K562 (cell line): ENCODE results near the gene MPIG6B. TPM values are rescaled to one million over a fixed set of nuclear protein-coding genes. Genes with fewer than 3 reads are reported as not detected.

Experiments
- BCOR ChIP-seq: fragments of 450-650 bp; IDR thresholded peaks from 2 replicates; pipeline ENCODE4 v1.6.1; 2016
- EP300 ChIP-seq: IDR thresholded peaks from 2 replicates; pipeline ENCODE4 v1.6.1; 2012; ENCODE audit warnings: low read length, improper control_type of control experiment
- GTF2E2 ChIP-seq: fragments of 200-800 bp; sonication (Bioruptor generic); IDR thresholded peaks from 2 replicates; pipeline ENCODE4 v1.6.1; 2016; ENCODE audit warnings: missing genetic modification characterization, missing compliant biosample characterization
- JUN ChIP-seq, 2 experiments: sonication (generic) in 1 of 2; formaldehyde crosslinking in 1 of 2; IDR thresholded peaks; 2 replicates each; pipeline versions ENCODE4 v1.6.1 to v1.8.0; 2012 to 2022; ENCODE audit warnings: borderline replicate concordance in 2 of 2, mild to moderate bottlenecking in 2 of 2, improper control_type of control experiment in 1 of 2, low read depth in 1 of 2, low read length in 1 of 2, missing genetic modification reagents in 1 of 2
- MTF1 ChIP-seq: fragments of 250-450 bp; sonication (Bioruptor Pico); IDR thresholded peaks from 2 replicates; pipeline ENCODE4 v1.9.0; 2021; ENCODE audit warnings: moderate library complexity, mild to moderate bottlenecking, inconsistent platforms, borderline replicate concordance
- RBM22 ChIP-seq: fragments of 200-400 bp; formaldehyde crosslinking; IDR thresholded peaks from 2 replicates; pipeline ENCODE4 v1.6.1; 2018; ENCODE audit warnings: low read length, low read depth; ENCODE audit not compliant: poor library complexity, severe bottlenecking
- SUPT5H ChIP-seq: fragments of 450-650 bp; IDR thresholded peaks from 2 replicates; pipeline ENCODE4 v1.6.1; 2016
- ZBTB17 ChIP-seq: fragments of 450-650 bp; formaldehyde crosslinking; IDR thresholded peaks from 2 replicates; pipeline ENCODE4 v1.4.0; 2020; ENCODE audit warnings: mild to moderate bottlenecking
- polyA plus RNA-seq, 8 experiments: library from polyadenylated mRNA; depleted of rRNA in 4 of 8; stranded (reverse) in 5 of 8; unstranded in 3 of 8; fragments of >200 nt; fragmentation: Nextera tagmentation in 2 of 8; fragmentation: Illumina TruSeq in 1 of 8; extraction: Ambion mirVana in 2 of 8; extraction: Trizol in 1 of 8; gene quantifications; 2 replicates each; pipeline versions ENCODE4 v1.2.1 to v1.2.3, GENCODE V29; 2011 to 2014; ENCODE audit warnings: inconsistent platforms in 1 of 8, missing spikeins in 1 of 8
- total RNA-seq, 7 experiments: library from RNA; depleted of rRNA in 6 of 7; stranded (reverse); fragments of >200 nt in 6 of 7; fragmentation: Illumina TruSeq in 2 of 7; extraction: Trizol in 2 of 7; gene quantifications; 2 replicates each; pipeline versions ENCODE4 v1.2.1 to v1.2.3, GENCODE V29; 2011 to 2021; ENCODE audit warnings: low replicate concordance in 1 of 7
- TF ChIP-seq, protein P1 (sequence below): fragments of 200-800 bp; sonication (Bioruptor generic); IDR thresholded peaks from 2 replicates; pipeline ENCODE4 v1.6.1; 2016; ENCODE audit warnings: missing genetic modification characterization, missing compliant biosample characterization
- TF ChIP-seq, protein P2 (sequence below): fragments of 450-650 bp; formaldehyde crosslinking; IDR thresholded peaks from 2 replicates; pipeline ENCODE4 v1.4.0; 2022; ENCODE audit warnings: missing genetic modification characterization
- TF ChIP-seq, protein P3 (sequence below), 2 experiments: IDR thresholded peaks; 2 replicates each; pipeline ENCODE4 v1.6.1; 2012; ENCODE audit warnings: improper control_type of control experiment in 2 of 2, low read depth in 2 of 2, low read length in 2 of 2, borderline replicate concordance in 1 of 2
- TF ChIP-seq, protein P4 (sequence below), 2 experiments: fragments of 450-650 bp; IDR thresholded peaks; 2 replicates each; pipeline ENCODE4 v1.6.1; 2018; ENCODE audit warnings: mild to moderate bottlenecking in 2 of 2, low read depth in 1 of 2; ENCODE audit not compliant: partially characterized antibody in 2 of 2

MPIG6B gene
- total and polyA plus RNA-seq, 9 of the 15 experiments (the other 6 are each of a cell fraction or from before 2014, with no cell fraction given) = 0.11 to 1.2 (median 0.28) TPM; not detected in 1

DNA sequence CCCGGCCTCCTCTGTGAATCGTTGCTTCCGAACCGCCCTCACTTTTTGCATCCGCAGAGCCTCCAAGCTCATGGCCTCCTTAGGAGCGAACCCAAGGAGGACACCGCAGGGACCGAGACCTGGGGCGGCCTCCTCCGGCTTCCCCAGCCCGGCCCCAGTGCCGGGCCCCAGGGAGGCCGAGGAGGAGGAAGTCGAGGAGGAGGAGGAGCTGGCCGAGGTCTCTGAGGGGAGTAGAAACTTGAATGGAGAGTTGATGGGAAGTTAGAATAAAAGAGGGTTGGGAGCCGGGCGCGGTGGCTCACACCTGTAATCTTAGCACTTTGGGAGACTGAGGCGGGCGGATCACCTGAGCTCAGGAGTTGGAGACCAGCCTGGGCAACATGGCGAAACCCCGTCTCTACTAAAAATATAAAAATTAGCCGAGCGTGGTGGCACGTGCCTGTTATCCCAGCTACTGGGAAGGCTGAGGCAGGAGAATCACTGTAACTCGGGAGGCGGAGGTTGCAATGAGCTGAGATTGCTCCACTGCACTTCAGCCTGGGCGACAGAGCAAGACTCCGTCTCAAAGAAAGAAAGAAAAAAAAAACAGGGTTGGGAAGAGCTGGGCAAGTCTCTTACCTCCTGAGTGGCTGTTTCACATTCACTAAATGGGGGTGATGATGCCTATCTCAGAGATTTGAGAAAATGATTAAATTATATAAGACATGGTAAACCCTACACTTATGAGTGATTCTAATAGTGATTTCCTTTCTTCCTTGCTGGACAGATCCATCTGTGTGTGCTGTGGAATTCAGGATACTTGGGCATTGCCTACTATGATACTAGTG is 17.4 kb downstream of the MPIG6B start (continued):
- TF ChIP-seq, protein P1, sequence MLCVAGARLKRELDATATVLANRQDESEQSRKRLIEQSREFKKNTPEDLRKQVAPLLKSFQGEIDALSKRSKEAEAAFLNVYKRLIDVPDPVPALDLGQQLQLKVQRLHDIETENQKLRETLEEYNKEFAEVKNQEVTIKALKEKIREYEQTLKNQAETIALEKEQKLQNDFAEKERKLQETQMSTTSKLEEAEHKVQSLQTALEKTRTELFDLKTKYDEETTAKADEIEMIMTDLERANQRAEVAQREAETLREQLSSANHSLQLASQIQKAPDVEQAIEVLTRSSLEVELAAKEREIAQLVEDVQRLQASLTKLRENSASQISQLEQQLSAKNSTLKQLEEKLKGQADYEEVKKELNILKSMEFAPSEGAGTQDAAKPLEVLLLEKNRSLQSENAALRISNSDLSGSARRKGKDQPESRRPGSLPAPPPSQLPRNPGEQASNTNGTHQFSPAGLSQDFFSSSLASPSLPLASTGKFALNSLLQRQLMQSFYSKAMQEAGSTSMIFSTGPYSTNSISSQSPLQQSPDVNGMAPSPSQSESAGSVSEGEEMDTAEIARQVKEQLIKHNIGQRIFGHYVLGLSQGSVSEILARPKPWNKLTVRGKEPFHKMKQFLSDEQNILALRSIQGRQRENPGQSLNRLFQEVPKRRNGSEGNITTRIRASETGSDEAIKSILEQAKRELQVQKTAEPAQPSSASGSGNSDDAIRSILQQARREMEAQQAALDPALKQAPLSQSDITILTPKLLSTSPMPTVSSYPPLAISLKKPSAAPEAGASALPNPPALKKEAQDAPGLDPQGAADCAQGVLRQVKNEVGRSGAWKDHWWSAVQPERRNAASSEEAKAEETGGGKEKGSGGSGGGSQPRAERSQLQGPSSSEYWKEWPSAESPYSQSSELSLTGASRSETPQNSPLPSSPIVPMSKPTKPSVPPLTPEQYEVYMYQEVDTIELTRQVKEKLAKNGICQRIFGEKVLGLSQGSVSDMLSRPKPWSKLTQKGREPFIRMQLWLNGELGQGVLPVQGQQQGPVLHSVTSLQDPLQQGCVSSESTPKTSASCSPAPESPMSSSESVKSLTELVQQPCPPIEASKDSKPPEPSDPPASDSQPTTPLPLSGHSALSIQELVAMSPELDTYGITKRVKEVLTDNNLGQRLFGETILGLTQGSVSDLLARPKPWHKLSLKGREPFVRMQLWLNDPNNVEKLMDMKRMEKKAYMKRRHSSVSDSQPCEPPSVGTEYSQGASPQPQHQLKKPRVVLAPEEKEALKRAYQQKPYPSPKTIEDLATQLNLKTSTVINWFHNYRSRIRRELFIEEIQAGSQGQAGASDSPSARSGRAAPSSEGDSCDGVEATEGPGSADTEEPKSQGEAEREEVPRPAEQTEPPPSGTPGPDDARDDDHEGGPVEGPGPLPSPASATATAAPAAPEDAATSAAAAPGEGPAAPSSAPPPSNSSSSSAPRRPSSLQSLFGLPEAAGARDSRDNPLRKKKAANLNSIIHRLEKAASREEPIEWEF = peak; percentile 79; the same call in 1 of the 2 replicates
- TF ChIP-seq BCOR (peak; percentile 12; the same call in 1 of the 2 replicates), ZBTB17 (CRISPR knock-in tag) (0 out of 2 replicates have a peak, but pooled peaks have one; percentile 12), RBM22 (peak; percentile 58), GTF2E2 (no peak), JUN (IDR thresholded peaks at IDR 0.05; ENCODE audit: borderline replicate concordance, low read depth, low read length) (no peak), JUN (CRISPR knock-in tag; IDR thresholded peaks at IDR 0.05; ENCODE audit: borderline replicate concordance) (0 out of 2 replicates have a peak, but pooled peaks have one; percentile 76), SUPT5H (0 out of 2 replicates have a peak, but pooled peaks have one; percentile 74), EP300 (no peak), MTF1 (CRISPR knock-in tag) (peak; percentile 33; the same call in 1 of the 2 replicates)
- TF ChIP-seq, protein P2, sequence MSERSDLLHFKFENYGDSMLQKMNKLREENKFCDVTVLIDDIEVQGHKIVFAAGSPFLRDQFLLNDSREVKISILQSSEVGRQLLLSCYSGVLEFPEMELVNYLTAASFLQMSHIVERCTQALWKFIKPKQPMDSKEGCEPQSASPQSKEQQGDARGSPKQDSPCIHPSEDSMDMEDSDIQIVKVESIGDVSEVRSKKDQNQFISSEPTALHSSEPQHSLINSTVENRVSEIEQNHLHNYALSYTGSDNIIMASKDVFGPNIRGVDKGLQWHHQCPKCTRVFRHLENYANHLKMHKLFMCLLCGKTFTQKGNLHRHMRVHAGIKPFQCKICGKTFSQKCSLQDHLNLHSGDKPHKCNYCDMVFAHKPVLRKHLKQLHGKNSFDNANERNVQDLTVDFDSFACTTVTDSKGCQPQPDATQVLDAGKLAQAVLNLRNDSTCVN (CRISPR knock-in tag) = 0 out of 2 replicates have a peak, but pooled peaks have one; percentile 39
- TF ChIP-seq, protein P3, sequence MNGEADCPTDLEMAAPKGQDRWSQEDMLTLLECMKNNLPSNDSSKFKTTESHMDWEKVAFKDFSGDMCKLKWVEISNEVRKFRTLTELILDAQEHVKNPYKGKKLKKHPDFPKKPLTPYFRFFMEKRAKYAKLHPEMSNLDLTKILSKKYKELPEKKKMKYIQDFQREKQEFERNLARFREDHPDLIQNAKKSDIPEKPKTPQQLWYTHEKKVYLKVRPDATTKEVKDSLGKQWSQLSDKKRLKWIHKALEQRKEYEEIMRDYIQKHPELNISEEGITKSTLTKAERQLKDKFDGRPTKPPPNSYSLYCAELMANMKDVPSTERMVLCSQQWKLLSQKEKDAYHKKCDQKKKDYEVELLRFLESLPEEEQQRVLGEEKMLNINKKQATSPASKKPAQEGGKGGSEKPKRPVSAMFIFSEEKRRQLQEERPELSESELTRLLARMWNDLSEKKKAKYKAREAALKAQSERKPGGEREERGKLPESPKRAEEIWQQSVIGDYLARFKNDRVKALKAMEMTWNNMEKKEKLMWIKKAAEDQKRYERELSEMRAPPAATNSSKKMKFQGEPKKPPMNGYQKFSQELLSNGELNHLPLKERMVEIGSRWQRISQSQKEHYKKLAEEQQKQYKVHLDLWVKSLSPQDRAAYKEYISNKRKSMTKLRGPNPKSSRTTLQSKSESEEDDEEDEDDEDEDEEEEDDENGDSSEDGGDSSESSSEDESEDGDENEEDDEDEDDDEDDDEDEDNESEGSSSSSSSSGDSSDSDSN (IDR thresholded peaks at IDR 0.05; ENCODE audit: borderline replicate concordance in 1 of 2, low read depth in 2 of 2, low read length in 2 of 2) = peak; percentile 84 to 94; a peak in 3 of 4 replicates
- TF ChIP-seq, protein P4, sequence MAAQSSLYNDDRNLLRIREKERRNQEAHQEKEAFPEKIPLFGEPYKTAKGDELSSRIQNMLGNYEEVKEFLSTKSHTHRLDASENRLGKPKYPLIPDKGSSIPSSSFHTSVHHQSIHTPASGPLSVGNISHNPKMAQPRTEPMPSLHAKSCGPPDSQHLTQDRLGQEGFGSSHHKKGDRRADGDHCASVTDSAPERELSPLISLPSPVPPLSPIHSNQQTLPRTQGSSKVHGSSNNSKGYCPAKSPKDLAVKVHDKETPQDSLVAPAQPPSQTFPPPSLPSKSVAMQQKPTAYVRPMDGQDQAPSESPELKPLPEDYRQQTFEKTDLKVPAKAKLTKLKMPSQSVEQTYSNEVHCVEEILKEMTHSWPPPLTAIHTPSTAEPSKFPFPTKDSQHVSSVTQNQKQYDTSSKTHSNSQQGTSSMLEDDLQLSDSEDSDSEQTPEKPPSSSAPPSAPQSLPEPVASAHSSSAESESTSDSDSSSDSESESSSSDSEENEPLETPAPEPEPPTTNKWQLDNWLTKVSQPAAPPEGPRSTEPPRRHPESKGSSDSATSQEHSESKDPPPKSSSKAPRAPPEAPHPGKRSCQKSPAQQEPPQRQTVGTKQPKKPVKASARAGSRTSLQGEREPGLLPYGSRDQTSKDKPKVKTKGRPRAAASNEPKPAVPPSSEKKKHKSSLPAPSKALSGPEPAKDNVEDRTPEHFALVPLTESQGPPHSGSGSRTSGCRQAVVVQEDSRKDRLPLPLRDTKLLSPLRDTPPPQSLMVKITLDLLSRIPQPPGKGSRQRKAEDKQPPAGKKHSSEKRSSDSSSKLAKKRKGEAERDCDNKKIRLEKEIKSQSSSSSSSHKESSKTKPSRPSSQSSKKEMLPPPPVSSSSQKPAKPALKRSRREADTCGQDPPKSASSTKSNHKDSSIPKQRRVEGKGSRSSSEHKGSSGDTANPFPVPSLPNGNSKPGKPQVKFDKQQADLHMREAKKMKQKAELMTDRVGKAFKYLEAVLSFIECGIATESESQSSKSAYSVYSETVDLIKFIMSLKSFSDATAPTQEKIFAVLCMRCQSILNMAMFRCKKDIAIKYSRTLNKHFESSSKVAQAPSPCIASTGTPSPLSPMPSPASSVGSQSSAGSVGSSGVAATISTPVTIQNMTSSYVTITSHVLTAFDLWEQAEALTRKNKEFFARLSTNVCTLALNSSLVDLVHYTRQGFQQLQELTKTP (IDR thresholded peaks at IDR 0.05; ENCODE audit: low read depth in 1 of 2, partially characterized antibody in 2 of 2) = peak in 1 of 2 experiments; percentile 13
